ENCODE measurements around the gene ZDHHC14.
"Not testable (repeated sequence)": the region's sequence is repeated elsewhere in the genome, so short reads cannot be mapped to it uniquely, and the experiment has no call there.

The ZDHHC14 gene

DNA sequence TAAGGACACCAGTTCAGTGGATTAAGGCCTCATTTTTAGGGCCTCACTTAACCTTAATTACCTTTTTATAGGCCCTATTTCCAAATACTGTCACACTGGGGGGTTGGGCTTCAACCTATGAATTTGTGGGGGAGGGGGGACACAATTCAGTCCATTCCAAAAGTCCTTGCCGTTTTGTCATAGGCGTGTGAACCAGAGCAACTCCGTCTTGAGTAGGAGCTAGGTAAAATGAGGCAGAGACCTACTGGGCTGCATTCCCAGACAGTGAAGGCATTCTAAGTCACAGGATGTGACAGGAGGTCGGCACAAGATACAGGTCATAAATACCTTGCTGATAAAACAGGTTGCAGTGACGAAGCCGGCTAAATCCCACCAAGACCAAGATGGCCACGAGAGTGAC is 328.6 kb downstream of the ZDHHC14 start:
- no peak for DNase-seq

DNA sequence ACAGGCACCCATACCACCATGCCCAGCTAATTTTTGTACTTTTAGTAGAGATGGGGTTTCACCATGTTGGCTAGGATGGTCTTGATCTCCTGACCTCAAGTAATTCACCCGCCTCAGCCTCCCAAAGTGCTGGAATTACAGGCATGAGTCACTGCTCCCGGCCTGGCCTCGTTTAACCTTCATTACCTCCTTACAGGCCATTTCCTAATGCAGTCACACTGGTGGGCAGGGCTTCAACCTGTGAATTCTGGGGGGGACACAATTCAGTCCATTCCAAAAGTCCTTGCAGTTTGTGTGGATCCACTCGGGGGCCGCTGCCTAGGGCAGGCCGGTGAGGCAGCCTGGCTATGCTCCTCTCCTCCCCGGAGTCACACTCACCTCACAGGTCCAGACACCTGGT is 329.6 kb downstream of the ZDHHC14 start:
- no peak for DNase-seq

DNA sequence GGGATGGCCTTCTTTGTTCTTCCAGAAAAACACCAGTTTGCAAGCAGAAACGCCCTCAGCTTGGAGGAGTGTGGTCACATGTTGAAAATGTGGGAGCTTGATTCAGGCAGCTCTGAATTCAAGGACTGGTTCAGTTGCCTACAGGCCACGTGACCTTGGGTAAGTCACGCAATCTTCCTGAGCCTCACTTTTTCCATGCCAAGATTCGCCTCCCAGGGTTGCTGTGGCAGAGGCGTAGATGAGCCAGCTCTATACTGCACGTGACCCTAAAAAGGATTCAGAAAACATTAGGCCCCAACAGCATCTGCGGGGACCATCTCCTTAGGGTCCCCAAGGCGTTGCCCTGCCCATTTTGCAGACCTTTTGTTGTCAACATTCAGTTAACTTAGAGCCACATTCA is 330.1 kb downstream of the ZDHHC14 start:
- no peak for DNase-seq

DNA sequence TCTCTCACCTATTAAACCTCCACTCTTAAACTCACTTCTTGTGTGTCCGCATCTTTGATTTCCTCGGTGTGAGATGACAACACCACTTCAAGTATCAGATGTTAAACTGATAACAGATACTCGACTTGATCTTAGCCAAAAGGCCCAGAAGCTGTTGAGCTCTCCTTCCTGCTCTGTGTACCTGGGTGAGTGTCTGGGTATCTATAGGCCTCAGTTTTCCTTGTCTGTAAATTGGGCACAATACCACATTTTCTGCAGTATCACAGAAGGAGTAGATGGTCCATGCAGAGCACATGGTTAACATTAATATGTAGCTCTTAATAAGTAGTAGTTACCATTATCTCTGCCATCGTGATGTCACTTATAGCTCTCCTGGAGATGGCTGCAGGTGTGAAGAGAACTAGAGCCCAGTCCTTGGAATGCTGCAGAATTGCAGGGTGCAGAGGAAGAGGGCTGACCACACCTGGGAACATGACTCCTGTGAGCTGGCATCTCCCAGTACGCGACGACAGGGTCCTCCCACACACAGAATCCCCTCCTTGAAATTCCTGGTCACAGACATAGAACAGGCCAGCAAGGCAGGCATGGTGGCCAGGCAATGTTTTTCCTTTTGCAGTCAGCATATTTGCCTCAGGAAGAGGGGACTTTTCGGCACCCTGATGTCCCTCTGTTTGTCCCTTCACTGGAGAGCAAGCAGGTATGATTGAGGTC is 331.8 kb downstream of the ZDHHC14 start:
- DNase-seq: no peak

DNA sequence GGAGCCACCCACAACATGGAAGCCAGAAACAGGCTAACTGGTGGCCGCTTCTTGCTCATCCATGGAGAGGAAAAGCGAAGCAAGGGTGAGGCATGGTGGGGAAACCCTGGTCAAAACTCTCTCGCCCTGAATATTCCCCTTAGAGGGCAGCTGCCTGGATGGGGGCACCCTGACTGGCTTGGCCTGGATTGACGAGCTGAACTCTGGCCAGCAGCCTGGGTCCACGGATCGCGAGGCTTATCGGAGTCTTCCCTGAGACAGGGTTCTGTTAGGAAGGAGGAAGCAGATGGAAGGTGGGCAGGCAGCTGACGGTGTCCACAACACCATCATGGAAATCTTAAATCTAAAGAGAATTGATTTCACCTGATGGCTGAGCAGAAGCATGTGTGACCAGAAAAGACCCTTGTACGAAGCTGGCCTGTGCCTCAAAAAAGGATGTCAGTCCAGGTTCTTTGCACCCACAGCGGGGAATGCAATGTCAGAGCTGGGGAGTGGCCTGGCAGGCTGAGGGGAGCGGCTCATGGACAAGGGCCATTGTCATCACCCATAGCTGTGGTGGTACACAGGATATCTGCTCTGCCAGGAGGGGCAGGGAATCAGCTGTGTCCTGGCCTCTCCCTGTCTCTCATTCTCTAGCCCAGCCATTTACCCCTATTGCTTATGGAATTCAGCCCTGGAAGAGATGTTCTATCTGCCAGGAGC is 332.6 kb downstream of the ZDHHC14 start:
- no peak for DNase-seq

DNA sequence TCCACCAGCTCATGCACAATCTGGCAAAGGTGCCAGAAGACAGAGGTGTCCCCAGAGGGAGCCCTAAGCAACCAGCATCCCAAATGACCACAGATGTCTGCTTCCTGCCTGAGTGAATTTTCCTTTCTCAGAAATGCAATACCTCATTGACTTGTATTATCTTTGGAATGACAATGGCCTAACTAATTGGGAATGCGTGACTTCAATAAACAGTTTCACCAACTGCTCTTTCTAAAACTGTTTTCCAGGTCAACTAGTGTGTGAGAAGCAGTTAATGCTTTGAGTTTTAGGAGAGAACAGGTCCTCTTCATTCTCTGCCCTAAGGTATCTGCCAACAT is 333.1 kb downstream of the ZDHHC14 start:
- DNase-seq: peak; percentile 91

DNA sequence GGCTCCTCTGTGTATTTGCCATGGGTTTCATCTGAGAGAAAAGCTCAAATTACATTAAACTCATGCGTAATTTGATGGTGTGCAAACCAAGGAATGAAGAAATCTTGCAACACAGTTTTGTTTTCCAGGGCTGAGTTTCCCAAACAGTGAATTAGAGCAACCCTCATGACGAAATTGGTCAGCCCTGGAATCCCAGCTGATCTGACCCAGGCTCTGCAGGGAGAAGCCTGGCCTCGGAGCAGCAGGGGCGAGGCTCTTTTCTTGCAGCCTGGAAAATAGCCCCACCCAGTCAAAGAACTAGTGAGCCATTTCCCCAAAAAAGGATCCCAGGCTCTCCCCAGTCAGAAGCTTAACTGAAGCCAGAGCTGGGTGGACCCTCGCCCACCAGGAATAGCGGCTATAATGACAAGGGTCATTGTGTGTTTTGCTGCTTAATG is 334.8 kb downstream of the ZDHHC14 start:
- DNase-seq: no peak

DNA sequence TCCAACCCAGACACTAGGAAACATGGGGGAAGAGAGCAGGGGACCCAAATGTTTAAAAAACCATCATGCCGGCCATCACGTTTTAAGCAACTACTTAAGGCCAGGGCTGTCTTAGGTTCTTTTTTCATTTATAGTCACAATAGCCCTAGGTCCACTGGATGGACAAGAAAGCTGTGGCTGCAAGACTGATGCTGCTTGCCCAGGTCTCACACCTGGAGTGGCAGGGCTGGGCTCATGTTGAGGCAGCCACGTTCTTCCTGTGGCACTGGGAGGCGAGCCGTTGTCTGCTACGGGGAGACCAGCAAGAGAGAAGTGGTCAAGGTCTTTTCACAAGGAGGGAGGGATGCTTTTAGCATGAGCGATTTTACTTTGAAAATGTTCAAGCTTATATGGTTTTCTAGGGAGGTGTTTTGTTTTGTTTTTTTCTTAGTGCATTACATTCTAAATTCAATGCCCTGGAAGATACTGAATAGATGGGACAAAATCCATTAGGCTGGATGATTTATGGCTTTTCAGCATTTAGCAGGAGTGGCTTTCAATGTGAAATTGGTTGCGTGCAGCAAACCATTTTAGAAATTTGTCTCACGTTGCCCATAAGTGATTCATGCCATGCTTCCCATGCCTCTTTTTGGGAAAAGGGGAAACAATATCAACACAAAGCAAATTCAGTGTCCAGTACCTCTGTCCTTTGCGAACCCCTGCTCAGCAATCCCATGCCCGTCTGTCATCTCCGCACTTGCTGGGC is 335.4 kb downstream of the ZDHHC14 start:
- DNase-seq: no peak

DNA sequence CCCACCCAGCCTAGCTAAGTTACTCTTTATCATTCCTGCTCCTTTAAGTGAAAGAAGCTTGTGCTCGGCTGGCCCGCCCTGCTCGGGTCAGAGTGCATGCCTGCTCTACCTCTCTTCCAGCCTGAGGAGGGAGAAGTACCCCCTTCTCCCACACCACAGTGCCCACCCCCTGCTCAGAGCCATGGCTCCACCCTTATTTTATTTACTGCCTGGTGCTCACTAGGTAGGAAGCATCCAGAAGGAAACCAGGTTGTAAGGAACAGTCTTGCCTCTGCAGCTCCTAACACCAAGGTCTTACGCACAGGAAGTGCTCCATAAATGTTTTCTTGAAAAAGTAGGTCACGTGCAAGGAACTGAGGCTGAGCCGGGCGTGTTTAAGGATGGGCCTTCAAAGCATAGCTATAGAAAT is 336.4 kb downstream of the ZDHHC14 start:
- DNase-seq: no peak

DNA sequence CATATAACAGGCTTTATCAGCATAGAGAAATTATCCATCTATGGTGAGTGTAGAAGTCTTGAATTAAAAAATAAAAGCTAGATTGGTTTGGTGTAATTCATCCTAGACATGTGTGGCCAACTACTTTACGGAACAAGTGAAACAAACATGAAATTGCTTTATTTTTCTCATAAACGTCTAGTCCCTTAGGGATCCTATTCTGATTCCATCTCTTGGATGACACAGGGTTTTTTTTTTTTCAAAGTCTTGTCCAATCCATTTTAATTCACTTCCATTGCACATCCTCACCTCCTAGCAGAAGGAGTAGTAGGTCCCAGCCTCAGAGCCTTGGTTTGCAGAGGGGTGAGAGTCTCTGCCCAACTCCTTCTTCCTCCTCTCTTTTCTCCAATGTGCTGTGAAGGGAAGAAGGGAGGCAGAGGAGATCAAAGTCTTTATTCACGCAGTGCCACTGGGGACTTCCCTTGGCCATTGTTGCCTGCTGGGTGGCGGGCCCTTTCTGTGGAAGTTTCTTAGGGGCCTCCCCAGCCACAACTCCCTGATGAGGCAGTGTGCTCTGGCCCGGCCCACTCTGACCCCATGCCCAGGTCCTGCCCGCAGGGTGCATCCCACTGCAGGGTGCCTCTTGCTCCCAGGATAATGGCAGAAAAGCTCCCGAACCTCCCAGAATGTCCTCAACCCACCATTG is 337.7 kb downstream of the ZDHHC14 start:
- no peak for DNase-seq

DNA sequence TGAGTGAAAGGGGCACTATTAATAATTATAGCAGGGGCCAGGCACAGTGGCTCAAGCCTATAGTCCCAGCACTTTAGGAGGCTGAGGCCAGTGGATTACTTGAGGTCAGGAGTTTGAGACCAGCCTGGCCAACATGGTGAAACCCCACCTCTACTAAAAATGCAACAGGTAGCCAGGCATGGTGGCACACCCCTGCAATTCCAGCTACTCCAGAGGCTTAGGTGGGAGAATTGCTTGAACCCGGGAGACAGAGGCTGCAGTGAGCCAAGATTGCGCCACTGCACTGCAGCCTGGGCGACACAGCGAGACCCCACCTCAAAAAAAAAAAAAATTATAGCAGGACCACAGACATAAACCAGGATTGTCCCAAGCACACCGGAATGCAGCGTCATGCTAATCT is 340.0 kb downstream of the ZDHHC14 start:
- DNase-seq: not testable (repeated sequence)

DNA sequence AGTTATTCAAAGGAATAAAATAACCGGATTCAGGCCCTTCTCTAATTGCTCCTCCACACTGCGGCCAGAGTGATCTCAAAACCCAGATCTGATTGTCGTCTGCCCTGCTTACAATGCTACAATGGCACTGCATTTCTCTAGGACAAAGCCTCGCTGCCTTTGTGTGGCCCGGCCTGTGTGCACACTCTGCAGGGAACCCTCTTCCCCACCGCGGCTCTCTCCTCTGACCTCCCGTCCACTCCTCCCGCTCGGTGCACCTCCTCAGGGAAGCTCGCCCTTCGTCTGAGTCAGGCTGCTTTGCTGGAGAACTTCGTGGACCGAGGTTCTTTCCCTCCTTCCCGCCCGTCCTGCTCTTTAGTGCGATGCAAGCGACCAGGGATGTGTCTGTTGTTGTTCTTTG is 340.4 kb downstream of the ZDHHC14 start:
- no peak for DNase-seq

DNA sequence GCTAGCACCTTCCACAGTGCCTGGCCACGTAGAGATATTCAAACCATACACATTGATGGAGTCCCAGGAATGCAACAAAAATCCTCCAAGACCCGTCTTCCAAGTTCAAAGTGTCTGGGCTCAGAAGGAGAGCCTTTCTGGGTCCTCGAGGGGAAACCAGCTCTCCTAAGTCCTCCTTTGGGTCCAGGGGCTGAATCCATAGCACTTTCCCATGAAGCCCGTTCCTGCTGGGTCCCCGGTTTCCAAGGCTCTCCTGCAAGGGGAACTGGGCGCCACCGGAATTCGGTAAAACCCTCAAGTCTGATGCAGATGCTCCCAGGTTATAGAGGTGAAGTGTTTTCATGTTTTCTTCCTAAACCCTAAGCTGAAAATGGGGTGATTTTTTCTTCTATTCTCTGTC is 340.8 kb downstream of the ZDHHC14 start:
- no peak for DNase-seq

DNA sequence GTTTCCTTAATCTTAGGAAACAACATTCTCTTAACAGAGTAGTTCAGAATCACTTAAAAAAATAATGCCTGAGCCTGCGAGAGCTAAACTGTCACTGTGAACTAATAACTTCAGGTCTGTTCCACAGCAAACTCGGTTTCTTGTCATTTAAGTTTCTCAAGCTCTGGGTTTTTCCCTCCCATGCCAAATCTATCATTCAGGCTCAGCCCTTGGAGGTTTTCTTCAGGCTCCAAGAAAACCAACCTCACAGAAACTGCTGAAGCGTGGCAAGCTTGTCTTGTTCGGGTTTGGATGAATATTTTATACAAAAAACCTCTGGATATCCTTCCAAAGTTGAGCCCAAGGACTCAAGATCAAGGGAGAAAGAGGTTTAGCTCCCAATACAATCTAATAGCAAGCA is 342.4 kb downstream of the ZDHHC14 start:
- DNase-seq: no peak

DNA sequence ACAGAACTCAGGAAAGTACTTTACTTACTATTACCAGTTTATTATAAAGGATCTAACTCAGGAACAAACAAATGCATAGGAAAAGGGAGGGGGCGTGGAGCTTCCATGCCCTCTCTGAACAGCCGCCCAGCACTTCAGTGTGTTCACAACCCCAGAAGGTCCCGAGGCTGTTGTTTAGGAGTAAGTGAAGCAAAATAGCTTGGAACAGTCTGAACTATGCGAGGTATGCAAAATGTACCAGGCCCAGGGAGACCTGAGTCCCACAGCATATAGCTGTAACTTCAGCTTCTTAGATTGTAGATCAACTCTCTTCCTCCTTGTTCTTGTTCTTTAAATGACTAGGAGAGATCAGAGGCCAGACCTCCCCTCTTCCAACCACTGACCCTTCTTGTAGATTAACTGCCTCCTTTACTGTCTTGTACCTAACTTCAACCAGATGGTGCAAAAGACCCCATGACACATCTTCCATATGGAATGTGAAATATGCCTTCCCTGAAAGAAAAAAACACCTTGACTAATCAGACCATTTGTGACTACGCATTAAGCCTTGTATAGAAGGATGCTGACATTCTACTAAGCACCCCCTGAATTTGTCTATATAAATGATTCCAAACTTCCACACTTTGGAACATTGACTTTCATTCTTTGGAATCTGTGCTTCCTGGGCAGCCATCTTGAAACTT is 343.3 kb downstream of the ZDHHC14 start:
- DNase-seq: no peak

DNA sequence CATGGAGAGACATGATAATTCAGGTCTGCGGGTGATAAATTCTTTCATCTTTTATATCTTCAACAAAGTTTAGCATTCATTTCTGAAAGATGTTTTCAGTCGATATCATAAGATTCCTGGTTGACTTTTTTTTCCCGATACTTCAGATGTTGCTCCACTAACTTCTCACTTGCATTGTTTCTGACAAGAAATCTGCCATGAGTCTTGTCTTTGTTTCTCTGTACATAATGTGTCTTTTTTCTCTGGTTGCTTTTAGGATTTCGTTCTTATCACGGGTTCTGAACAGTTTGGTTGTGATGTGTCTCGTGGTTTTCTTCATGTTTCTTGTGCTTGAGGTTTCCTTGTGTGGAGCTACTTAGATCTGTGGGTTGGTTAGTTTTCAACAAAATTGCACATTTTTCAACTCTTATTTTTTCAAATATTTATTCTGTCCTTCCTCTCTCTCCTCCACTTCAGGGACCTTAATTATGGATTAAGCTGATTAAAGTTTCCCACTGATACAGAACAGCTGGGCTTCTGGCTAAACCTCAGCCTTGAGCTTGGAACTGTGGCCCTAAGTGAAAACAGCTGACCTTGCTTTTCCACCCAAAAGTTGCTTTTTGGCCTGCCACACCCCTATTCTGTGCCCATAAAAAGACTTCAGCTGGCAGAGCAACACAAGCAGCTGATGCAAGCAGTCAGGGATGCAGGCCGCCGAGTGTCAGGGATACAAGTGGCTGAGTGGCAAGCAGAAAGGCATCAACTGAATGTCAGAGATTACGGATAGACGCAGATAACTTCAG is 344.2 kb downstream of the ZDHHC14 start:
- no peak for DNase-seq

DNA sequence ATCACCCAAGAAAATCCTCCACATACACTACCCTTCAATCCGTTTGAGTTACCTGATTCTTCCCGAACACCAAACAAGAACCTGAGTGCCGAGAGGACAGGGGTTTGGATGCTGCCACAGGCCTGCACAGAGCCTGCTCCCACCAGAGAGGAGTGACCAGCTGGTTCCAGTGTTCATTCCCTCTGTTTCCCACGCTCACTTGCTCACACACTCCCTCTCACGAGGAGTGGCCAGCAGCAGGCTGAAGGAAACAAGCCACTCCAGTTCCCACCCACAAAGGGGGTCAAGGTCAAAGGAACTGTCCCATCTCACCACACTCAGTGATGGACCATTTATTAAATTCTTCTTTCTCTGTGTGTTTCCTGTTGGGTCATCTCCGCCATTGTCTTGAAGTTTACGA is 344.8 kb downstream of the ZDHHC14 start:
- no peak for DNase-seq

DNA sequence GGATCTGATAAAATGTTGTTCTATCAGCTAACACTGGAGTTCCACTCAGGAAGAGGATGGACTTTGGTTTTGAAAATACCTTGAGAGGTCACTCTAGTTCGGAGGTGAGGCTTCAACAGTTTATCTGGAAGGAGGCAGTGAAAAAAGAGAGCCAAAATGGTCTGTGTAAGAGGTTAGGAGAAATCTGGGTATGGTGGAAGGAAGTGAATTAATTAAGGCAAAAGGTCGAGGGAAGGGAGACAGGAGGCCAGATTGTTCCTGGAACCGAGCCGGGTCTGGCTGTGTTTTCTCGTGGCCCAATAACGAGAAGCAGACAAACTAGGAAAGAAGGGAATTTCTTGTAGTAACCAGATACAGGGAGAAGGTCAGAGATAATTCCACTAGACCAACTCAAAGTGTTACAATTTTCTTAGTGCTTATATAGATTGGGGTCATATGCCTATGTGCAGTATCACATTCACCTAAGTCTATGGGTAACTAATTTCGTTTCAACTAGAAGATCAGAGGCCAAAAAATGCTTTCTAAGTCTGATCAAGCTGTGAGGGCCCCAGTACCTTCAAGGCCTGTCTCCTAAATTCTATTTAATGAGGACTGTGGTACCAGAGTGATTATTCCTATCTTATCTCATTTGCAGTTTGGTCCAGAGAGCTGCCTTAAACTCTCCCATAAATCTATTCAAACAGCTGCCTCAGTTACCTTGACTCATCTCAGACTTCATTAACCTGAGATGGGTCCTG is 346.1 kb downstream of the ZDHHC14 start:
- no peak for DNase-seq
